Hepatocyte (in vitro differentiated cells): ENCODE data around the gene KIF6.

Experiments
- EZH2 ChIP-seq: fragments of 200-600 bp; sonication (generic); IDR thresholded peaks from 2 replicates; pipeline ENCODE4 v1.6.1; 2016; ENCODE audit warnings: antibody characterized with exemption, mild to moderate bottlenecking, borderline replicate concordance
- TF ChIP-seq, protein P1 (sequence below): fragments of 200-600 bp; sonication (generic); IDR thresholded peaks from 2 replicates; pipeline ENCODE4 v1.5.1; 2016; ENCODE audit warnings: antibody characterized with exemption, mild to moderate bottlenecking; ENCODE audit not compliant: poor library complexity

DNA sequence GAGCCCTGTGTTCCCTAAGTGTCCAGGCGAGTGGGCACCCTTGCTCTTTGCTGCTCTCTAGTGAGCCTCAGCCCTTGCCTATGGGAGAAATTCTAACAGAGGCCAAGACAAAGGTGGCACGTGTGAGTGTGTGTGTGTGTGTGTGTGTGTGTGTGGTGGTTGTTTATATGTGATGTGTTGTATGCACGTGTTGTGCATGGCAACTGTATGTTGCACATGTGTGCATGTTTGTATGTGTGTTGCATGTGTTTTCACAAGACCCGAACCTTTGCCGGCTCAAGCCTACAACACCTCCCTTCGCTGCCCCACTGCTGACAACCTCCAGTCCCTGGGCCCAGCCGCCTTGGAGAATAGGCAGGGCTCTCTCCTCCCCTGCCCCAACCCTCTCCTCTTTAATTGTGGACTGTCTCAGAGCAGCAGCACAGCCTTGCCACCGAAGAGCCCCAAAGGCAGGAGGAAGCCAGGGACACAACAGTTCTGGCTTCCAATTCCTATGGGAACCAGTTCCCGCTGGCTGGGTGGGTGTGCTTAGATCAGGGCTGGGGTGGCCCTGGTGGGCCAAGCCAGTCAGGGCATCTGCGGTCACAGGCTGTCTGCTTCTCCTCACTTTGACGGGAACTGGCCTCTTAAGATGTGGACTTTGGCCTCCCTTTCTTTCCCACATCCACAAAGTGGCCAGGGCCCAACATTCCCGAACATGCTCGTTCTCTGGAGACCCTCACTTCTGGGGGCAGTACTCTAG is 405.4 kb downstream of the KIF6 start:
- no peak for TF ChIP-seq EZH2
- TF ChIP-seq, protein P1, sequence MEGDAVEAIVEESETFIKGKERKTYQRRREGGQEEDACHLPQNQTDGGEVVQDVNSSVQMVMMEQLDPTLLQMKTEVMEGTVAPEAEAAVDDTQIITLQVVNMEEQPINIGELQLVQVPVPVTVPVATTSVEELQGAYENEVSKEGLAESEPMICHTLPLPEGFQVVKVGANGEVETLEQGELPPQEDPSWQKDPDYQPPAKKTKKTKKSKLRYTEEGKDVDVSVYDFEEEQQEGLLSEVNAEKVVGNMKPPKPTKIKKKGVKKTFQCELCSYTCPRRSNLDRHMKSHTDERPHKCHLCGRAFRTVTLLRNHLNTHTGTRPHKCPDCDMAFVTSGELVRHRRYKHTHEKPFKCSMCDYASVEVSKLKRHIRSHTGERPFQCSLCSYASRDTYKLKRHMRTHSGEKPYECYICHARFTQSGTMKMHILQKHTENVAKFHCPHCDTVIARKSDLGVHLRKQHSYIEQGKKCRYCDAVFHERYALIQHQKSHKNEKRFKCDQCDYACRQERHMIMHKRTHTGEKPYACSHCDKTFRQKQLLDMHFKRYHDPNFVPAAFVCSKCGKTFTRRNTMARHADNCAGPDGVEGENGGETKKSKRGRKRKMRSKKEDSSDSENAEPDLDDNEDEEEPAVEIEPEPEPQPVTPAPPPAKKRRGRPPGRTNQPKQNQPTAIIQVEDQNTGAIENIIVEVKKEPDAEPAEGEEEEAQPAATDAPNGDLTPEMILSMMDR: no peak
